Measurements from ENCODE around the gene TASL.
"Not testable (repeated sequence)": the region's sequence is repeated elsewhere in the genome, so short reads cannot be mapped to it uniquely, and the experiment has no call there.

TASL gene, protein sequence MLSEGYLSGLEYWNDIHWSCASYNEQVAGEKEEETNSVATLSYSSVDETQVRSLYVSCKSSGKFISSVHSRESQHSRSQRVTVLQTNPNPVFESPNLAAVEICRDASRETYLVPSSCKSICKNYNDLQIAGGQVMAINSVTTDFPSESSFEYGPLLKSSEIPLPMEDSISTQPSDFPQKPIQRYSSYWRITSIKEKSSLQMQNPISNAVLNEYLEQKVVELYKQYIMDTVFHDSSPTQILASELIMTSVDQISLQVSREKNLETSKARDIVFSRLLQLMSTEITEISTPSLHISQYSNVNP

DNA sequence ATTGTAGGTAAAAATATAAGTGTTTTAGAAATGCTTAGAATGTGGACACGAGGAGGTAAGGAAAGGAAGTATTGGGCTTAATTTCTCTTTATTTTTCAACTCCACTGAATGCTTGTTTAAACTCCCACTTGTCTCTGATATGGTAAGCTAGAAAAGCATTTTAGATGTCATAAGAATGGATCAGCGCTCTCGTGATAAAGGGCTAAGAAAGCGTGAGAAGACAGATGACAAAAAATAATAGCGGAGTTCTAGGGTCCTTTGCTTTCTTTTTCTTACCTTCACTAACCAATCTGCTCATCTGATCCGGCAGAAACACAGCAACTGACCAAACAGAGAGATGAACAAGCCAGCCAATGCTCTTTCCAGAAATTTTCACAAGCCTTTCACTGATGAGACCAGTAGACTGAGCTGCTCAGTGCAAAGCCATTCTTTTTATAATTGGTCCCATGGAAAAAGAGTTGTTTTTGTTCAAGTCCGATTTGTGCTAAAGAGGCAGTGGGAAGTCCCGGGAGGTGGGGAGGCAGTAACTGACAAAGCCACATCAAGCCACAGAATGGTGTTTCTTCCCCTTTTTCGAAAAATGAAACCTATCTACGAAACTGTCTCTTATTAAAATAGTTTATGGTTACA is at the start of gene TASL:
Gene TASL, minus strand, starts transcription at position 405 of the 630 bp plus-strand sequence. CDS start 17,411 bp downstream, outside the sequence.
- no peak for DNase-seq

DNA sequence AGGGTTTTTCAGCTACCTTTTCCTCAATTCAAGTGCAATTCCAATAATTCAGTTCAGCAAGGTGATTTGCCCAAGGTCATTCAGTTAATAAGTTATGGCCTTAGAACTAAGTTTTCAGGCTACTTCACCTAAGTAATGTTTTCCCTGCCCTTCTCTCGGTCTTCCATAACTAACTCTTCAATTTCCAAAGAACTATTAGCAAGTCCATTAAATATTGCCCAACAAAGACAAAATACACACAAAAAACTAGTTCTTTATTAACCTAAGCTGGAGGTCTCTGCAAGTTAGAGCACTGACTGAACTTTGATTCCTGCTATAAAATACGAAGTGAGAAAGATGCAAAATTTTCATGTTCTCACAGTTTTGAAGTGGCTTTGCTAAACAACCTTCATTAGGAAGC is 48.8 kb upstream of the TASL start:
- DNase-seq = no peak

DNA sequence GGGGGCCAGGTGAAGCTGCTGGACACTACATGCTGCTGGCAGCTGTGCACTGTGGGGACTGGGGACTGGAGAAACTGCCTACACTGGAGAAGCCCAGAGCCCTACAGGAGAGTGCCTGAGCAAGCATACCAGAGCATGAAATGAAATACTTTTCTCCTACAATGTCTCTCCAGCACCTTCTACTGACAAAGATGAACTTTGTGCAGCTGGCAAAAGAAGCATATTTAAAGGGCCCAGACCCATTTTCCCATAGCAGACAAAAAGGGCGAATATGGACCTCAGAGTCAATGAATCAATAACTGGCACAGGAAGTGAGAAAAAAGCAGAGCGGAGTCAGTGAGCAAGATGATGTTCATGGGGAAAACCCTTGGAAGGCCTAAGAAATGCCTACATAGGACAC is 44.8 kb upstream of the TASL start:
- no peak for DNase-seq

DNA sequence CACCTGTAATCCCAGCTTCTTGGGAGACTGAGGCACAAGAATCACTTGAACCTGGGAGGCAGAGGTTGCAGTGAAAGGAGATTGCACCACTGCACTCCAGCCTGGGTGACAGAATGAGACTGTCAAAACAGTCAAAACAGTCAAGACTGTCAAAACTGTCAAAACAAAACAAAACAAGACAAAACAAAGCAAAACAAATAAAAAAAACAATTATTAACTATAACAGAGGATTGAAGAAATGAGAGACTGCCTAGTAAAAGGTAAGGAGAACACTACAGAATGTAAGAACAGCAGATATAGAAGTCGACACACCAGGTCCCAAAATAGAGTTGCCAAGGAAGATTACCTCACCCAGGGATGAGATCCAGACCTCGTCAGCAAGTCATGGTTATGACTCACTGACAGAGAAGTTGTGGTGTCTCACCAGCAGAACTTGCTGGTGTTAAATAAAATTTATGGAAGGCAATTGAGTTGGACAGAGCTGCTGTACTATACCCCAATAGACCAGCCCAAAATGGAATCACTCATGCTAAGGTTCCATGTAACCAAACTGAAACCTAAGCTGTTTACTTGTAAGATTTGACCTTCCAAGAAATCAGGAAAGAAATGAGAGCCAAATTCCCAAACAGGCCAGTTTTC is 43.5 kb upstream of the TASL start:
- DNase-seq = peak; percentile 14

DNA sequence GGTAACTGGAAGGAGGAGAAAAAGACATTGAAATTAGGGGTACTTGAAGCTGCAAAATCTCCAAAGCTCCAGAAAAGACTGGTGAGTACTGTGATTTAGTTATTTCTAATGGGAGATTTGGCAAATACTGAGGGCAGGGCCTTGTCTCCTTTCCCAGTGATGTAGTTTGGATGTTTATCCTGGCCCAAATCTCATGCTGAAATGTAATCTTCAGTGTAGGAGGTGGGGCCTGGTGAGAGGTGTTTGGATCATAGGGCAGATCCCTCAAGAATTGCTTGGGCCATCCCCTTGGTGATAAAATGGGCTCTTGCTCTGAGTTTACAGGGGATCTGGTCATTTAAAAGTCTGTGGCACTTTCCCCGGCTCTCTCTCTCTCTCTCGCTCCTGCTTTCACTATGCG is 42.6 kb upstream of the TASL start:
- no peak for DNase-seq

DNA sequence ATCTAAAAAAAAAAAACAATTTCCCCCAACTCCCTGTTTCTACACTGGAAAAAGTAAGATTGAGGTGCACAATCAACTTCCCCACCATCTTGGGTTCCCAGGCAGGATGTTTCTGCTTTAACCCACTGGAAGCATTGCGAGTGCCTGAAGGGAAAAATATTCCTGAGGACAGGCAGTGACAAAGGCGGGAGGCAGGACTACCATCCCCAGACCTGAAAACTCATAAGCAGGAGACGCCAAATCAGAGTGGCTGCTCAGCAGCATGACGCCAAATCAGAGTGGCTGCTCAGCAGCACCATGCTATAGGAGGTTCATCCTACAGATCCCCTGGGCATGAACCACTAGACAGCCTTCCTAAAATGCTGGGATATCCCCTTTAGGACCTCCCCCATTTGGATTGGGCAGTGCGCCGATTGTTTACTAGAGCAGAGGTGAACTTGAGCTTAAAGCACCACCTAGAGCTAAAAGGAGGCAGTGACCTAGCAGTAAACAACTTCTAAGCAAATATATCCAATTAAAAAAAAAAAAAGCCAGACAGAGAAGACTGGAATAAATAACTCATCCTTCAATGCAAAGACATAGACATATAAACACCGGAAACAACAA is 40.7 kb upstream of the TASL start:
- DNase-seq = no peak

DNA sequence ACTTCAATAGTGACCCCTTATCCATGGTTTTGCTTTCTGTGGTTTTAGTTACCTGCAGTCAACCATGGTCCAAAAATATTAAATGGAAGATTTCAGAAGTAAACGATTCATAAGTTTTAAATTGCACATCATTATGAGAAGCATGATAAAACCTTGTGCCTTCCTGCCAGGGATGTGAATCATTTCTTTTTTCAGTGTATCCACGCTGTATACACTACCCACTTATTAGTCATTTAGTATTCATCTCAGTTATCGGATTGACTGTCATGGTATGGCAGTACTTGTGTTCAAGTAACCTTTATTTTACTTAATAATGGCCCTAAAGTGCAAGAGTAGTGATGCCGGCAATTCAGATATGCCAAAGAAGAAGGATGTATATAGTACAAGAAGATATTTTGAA is 37.7 kb upstream of the TASL start:
- no peak for DNase-seq

DNA sequence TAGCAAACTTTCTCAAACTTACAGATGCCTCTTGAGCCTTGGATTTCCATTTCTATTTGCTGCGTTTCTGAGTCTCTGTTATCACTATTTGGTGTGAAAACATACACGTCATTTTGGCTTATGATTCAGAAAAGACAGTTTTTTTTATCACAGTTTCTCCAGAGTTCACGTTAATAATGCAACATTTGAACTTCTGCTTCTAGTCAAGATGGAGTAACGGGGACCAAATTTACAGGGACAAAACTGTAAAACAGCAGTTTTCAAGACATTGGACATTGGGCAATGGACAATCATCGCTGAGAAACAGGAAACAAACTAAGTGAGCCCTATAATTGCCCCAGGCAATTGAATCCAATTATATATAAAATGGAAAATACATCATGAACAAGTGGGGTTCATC is 36.2 kb upstream of the TASL start:
- no peak for DNase-seq

DNA sequence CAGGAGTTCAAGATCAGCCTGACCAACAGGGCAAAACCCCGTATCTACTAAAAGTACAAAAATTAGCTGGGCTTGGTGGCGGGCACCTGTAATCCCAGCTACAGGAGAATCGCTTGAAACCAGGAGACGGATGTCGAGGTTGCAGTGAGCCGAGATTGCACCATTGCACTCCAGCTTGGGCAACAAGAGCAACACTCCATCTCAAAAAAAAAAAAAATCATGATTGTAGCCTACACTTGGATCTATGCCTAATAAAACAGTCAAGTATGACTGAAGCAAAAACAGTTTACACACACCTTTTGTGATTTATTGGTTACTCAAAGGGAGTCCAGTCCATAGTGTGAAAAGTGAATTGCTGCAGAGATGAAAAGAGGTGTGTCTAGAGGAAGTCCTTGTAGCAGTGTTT is 34.7 kb upstream of the TASL start:
- no peak for DNase-seq

DNA sequence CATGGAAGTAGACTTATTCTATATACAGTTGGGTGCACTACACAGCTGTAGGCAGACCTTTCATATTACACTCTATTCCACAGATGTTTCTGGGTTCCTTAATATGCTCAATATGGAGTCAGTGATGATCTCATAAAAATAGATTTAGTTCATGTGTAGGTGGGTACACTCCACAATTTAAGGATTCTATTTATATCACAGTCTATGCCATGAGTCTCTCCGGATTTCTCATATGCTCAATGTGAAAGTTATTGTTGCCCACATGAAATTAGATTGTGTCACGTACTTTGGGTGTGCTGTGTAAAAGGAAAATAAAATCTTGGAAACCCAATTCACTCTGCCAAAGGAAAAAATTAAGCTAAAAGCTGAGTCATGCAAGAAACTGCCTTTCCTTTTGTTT is 32.5 kb upstream of the TASL start:
- no peak for DNase-seq

DNA sequence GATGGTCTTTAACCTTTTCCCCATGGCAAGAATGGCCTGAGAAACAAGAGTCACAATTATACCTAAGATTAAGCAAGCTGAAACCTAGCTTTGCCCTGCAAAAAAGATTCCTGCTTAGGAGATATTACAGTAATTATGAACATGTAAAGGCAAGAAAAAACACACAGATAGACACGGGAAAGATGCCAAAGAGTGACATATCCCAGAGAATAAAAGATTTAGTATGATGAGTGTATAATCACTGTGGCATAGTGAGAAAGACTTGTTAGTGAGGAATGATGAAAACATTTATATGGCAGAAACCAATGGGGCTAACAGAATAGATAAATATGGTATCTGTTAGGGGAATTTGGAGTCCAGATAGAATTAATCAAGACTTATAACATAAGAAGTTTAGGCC is 29.6 kb upstream of the TASL start:
- DNase-seq = no peak

DNA sequence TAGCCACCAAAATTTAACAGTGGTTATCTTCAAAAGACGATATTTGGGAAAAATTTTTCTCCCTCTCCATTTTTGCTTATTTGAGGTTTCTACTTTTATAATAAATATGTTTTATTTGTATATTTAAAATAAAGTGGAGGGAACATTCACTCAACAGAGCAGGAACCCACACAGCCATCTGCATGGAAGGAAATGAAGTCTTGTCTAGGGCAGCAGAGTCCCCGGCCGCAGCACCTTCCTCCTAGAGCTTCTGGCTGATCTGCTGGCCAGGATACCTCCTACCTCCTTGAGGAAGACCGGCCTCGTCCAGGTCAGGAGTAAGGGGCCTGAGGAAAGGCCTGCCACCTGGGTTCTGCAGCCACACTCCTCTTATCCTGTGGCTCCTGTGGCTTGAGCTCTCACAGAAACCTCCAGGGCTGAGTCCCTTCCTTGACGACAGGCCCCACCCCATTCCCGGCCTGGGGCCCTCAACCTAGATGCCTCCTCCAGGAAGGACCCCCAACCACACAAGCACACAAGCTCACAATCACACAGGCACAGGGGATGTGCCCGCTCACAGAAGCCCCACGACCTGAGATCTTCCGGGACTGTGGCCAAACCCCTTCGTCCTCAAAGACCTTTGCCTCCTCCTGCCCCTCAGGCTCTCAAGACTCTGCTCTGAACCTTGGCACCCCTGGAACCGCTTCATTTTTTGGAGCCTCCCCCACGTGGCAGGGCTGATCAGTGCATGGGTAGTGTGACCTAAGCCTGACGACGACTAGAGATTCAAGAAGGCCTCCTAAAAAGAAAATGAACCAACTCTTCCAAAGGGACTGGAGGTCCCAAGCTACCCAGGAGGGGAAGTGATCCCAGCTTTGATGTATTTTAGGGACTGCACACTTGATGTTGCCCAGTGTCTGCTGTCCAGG is 23.0 kb upstream of the TASL start:
- DNase-seq = not testable (repeated sequence)

DNA sequence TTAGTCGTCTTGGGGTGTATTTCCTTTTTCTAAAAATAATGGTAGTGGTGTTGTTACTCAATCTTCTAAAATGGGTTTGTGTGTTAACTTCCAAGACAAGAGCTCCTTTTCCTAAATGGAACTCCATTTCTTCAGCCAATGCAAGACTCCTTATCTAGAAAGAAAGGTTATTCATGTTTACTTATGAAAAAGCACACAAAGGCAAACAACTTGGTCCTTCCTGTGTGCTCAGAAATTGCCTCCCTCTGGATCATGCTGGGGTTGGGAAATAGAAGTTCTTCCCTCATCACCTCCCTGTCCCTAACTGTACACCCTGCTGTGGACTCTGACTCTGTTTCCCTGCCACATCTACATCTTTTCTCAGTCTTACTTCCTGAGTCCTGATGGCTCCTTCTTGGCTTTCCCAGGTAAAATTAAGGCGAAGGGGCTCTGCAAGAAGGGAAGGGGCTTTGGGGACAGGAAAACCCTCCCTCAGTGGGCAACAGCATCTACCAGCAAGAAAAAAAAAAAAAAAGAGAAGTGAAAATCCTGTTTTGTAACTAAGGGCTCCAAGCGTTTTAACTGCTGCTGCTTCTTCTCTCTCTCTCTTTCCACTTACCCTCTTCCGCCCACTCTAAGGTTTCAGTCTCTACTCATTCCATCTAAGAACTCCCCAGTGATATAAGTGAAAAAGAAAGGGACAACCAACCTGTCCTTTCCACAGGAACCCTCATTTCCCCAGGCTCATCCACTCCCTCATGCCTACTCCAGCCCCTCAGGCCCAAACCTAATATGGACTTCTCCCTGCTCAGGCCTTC is 19.8 kb upstream of the TASL start:
- no peak for DNase-seq

DNA sequence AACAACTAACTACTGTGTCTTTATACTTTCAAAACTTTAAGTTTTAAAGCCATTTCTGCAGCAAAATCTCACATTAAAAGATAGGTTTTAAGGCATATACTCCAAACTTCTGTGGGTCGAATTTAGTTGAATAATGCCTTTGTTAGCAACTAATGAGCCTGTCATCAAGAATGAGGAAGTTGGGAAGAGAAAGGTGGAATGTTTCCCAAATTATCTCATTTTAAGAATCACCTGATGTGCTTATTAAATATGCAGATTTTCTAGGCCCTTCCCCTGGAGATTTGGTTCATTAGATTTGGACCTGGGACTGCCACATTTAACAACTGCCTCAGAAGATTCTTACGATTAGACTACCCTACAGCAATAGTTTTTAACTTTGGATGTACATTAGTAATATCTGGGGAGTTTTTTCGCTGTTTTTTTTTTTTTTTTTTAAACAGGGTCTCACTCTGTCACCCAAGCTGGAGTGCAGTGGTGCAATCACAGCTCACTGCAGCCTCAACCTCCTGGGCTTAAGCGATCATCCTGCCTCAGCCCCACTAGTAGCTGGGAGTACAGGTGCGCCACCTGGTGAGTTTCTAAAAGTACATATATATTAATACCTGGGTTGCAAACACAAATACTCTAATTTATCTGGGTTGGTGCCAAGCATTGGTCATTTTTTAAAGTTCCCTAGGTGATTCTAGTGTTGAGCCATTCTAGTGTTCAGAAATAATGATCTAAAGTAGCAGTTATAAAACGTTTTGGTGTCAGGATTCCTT is 16.1 kb upstream of the TASL start:
- no peak for DNase-seq

DNA sequence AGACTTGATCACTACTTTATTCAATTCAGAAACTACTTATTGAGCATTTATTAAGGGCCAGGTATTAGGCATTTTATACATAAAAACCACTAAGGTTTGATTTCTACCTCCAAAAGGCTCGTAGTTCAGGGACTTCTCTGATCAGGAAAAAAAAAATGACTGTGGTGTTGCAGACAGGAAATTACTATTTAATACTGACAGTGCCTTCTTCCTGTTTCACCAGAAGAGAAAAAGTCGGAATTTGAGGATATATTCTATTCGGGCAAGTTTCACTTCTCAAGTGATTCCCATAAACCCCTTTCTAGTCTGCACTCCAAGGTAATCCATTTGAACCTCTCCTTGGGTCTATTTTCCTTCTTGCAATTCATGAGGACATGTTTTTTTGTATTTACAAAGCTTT is 15.3 kb upstream of the TASL start:
- DNase-seq = no peak

DNA sequence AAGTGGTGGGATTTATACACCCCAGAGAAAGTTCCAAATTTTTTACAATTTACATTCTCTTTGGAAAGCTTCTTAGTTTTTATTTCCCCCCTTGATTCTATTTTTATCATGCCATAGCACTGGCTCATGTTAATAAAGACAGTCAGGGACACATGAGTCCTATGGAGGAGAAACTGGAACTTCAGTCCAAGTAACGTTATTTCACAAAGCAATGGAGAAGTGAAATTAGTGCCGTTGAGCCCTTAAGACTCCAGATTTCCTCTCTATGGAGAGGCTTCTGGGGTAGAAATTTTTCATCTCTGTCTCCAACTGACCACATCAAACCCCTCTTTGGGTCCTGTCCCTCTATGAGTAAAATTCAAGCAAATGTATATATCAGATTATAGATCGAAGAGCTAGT is 12.8 kb upstream of the TASL start:
- DNase-seq = no peak

DNA sequence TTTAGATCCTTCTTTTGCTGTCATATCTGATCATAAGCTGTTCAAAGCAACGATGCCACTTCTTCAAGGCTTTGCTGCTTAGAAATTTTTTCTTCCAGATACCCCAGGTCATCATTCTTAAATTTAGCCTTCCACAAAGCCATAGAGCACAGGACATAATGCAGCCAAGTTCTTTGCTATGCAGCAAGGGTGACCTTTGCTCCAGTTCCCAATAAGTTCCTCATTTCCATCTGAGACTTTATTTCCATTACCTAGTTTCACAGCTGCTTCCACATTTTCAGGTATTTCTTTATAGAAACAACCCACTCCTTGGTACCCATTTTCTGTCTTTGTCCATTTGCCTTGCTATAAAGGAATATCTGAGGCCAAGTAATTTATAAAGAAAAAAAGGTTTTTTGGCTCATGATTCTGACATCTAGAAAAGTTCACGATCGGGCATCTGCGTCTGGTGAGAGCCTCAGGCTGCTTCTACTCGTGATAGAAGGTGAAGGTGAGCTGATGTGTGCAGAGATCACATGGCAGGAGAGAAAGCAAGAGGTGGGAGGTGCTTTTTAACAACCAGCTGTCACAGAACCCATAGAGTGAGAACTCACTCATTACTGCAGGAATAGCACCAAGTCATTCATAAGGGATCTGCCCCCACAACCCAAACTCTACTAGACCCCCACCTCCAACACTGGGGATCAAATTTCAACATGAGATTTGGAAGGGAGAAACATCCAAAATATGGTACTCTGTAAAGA is 11.8 kb upstream of the TASL start:
- DNase-seq = no peak

DNA sequence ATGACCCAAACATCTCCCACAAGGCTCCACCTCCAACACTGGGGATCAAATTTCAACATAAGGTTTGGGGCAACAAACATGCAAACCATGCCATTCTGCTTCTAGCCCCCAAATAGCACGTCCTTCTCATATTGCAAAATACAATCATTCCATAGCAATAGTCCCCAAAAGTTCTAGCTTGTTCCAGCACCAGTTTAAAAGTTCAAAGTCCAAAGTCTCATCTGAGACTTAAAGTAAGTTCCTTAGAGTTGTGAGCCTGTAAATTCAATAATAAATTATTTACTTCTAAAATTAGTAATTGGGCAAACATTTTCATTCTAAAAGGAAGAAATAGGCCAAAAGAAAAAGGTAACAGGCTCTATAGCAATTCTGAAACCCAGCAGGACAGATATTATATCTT is 8.9 kb upstream of the TASL start:
- DNase-seq = no peak

DNA sequence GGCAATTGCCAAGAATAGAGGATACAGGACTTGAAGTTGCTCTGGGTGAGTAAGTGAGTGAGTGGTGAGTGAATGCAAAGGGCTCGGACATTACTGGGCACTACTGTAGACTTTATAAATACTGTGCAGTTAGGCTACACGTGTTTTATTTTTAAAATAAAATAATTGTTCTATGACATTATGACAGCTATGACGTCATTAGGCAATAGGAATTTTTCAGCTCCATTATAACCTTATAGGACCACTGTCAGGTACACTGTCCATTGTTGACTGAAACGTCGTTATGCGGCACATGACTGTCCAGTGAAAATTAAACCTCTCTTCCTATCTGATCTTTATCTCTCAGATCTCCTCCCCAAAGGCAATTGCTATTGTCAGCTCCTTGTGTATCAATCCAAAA is 5.1 kb upstream of the TASL start:
- no peak for DNase-seq

DNA sequence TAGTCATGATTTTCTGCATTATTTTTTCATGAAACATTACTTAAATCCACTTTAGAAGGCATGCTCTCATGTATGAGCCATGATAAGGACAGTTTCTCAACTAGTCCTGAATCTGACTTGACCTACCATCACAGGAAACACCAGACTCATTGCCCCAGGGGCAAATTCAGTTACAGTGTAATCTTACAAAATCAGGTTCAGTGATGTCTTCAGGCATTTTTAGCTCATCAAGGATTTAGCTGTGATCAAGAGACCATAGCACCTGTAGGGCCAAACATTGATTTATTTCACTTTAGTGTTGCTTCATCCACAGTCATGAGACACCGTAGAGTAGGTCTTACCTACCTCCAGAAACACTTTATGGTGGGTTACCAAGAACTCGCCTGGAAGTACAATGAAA is 3.1 kb upstream of the TASL start:
- no peak for DNase-seq

DNA sequence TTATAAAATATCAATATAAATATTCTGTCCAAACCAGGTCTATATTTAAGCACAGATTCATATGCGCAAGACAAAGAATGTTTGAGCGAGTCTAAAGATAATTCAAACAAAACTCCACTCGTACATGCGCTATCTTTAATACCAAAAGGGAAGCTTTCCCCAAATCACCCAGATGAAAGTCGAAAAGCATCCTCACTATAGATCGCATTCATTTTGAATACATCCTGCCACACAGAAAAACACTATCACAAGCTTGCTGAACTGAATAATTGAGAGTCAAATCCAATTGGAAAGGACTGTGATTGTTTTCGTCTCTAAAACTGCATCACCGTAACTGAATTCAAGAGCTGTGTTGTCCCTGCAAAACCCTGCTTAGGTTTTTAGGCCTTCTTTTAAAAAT is 685 bp downstream of the TASL start:
- DNase-seq = no peak
